IPS-18c (cell line): ENCODE data around the gene IRF4.

ENCODE experiments used
- H3K4me3 ChIP-seq: 2 replicates; pipeline ENCODE4 v1.7.0; 2013; ENCODE audit warnings: low read depth, mild to moderate bottlenecking, low read length, moderate library complexity; ENCODE audit not compliant: insufficient read depth
- H3K9me3 ChIP-seq: one replicate; pipeline ENCODE4 v1.6.1; 2013; ENCODE audit warnings: mild to moderate bottlenecking, low read length, moderate library complexity; ENCODE audit not compliant: control insufficient read depth, insufficient read depth

The IRF4 gene

DNA sequence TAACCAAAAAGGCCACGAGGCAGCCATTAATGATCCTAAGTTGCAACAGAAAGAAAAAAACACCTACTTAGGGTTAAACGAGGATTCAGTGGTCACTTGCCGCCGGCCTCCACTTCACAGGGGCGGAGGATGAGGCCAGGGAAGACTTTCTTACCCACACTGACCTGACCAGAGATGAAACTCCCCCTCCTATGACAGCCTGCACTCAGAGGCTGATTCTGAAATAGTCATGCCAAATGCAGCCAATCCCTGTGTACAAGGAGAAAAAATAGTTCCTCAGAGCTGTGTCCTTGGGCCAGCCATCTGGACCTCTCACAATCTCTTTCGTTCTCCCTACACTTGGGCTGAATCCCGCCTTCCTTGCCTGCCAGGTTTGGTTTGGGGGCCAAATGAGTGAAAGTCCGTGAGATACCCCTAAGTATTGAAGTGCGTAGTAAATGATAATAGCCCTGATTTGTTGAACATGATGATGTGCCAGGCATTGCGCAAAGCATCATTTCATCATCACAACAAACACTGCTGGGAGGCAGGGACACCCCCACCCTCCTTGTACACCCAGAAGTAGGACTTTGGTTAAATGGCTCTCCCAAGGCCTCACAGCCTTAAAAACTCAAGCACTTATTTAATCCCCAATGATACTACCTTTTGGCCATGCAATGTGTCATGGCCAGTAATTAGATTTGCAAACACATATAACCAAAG, 3.2 kb upstream of the IRF4 start:
- Histone ChIP-seq H3K4me3 (no peak overlapping the region), H3K9me3 (peaks cover 2% of the 10 kb centered on the region)

DNA sequence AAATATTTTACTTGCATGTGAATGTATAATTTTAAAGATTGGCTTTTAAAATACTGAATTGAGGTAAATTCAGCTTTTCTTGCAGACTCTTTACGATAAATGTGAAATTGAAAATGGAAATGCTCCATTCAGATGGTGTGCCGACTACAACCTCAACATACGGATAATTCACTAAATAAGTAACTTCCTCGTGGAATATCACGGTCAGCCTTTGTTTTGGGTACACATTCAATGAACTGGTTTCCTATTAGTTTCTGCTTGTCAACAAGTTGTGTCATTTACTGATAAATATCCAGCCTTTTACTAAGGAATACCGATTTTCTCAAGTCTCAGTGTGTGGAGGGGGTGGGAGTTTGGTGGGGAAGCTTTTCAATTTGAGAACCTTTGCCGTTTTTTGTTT, 2.4 kb upstream of the IRF4 start:
- Histone ChIP-seq H3K4me3 (no peak overlapping the region), H3K9me3 (peaks cover 2% of the 10 kb centered on the region)

- no peak overlapping the region; the same call in 1 of the 2 replicates for H3K4me3 ChIP-seq
- H3K9me3 ChIP-seq = peaks cover 2% of the 10 kb centered on the region
Measured at GRCh38 chr6:389622-390021, 1.9 kb upstream of the IRF4 start.

GRCh38 chr6:390914-391558, 516 bp upstream of the IRF4 start:
- H3K9me3 ChIP-seq = no peaks in the 10 kb centered on the region
- peak overlapping the region; percentile 52 for H3K4me3 ChIP-seq

DNA sequence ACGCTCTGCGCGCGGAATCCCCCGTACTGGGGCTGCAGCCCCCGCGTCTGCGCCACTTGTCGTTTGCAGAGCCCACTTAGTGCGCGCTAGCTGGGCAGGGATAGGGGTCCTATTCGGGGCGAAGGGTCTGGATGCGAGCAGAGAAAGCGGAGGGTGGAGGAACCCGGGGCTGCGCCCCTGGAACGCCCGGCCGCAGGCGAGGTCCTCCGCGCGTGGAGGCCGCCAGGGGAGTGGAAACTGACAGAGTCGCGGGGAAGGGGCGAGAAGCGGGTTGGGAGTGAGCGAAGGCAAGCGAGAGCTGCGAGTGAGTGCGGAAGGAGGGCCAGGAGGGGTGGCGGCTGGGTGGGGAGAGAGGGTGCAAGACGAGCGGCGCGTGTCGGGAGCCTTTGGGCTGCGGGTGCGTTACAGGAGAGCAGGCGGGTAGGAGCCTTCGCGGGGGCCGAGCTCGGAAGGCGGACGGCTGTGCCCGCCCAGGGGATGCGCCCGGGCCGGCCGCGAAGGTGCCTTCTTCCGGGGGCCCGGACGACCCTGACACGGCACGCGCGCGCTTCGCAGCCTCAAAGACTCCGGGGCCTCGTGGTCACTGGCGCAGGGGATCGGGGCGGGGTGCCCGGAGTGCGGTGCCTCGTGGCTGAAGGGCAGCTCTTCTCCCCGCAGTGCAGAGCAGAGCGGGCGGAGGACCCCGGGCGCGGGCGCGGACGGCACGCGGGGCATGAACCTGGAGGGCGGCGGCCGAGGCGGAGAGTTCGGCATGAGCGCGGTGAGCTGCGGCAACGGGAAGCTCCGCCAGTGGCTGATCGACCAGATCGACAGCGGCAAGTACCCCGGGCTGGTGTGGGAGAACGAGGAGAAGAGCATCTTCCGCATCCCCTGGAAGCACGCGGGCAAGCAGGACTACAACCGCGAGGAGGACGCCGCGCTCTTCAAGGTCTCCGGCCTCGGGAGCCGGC, 1.2 kb downstream of the IRF4 start:
- H3K9me3 ChIP-seq = no peaks in the 10 kb centered on the region
- peak overlapping the region; percentile 58 for H3K4me3 ChIP-seq

DNA sequence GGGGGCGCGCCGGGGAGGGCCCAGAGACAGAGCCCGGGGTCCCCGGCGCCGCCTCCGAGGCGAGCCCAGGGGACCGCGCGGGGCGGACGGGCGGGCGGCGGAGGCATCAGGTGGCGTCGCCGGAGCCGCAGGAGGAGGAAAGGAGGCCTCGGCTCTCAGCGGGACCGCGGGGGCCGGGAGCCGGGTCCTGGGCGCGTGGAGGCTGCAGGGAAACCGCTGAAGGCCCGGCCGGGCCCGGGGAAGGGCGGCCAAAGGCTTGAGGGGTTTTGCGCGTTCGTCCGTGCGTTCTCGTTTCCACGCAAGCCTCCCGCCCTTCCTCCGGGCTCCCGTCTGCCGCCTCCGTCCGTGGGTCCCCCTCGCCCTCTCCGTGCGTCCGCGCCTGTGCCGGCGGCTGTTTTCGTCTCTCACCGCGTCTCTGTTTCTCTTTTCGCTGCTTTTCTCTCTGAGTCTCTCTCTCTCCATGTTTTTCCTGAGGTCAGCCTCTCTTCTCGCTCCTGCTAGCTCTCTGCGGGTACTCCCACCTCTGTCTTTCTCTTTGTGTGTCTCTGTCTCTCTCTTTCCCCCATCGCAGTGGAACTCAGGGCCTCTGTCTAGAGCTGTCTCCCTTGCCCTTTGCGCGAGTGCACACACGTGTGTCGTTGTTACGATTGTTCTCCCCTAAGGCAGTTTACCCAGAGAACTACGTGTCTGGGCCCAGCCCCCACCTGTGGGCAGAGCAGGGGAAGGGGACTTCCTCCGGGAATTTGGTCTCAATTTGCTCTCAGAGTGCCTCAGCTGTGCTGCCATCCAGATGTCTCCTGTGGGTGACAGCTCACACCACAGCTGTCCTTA, 2.1 kb downstream of the IRF4 start:
- H3K4me3 ChIP-seq = peak overlapping the region; percentile 58
- no peaks in the 10 kb centered on the region for H3K9me3 ChIP-seq

DNA sequence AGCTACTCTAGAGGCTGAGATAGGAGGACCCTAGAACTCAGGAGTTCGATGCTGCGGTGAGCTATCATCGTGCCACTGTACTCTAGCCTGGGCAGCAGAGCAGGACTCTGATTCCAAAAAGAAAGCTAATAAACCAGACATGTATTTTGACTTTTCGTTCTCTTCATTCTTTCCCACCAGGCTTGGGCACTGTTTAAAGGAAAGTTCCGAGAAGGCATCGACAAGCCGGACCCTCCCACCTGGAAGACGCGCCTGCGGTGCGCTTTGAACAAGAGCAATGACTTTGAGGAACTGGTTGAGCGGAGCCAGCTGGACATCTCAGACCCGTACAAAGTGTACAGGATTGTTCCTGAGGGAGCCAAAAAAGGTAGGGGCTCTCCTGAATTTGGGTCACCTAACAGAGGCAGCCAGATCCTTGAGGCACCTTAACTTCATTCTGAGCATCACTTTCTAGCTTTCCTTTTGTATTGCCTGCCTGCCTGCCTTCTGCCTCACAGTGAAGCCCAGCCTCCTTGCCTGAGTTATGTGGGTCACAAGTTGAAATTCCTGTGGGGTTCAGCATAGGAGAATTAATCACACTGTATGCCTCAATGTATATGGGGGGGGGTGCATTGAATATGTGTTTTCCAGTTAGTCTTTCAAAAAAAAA, 3.2 kb downstream of the IRF4 start:
- H3K9me3 ChIP-seq = no peaks in the 10 kb centered on the region
- no peak overlapping the region for H3K4me3 ChIP-seq

GRCh38 chr6:395432-396125, 4.0 kb downstream of the IRF4 start:
- H3K9me3 ChIP-seq = no peaks in the 10 kb centered on the region

DNA sequence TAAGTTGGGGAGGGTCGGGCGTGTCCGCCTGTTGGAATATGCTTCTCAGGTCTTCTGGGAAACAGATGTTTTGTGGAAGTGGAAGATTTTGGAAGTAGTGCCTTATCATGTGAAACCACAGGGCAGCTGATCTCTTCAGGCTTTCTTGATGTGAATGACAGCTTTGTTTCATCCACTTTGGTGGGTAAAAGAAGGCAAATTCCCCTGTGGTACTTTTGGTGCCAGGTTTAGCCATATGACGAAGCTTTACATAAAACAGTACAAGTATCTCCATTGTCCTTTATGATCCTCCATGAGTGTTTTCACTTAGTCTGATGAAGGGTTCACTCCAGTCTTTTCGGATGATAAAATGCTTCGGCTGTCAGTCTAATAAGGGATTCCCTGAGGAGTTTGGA, 4.6 kb downstream of the IRF4 start:
- Histone ChIP-seq H3K4me3 (no peak overlapping the region), H3K9me3 (no peaks in the 10 kb centered on the region)

More at GRCh38 chr6:395432-396125, 4.0 kb downstream of the IRF4 start:
- H3K4me3 ChIP-seq = no peak overlapping the region

- H3K9me3 ChIP-seq = no peaks in the 10 kb centered on the region
- H3K4me3 ChIP-seq = no peak overlapping the region
Measured at GRCh38 chr6:397056-397455, 5.5 kb downstream of the IRF4 start.

DNA sequence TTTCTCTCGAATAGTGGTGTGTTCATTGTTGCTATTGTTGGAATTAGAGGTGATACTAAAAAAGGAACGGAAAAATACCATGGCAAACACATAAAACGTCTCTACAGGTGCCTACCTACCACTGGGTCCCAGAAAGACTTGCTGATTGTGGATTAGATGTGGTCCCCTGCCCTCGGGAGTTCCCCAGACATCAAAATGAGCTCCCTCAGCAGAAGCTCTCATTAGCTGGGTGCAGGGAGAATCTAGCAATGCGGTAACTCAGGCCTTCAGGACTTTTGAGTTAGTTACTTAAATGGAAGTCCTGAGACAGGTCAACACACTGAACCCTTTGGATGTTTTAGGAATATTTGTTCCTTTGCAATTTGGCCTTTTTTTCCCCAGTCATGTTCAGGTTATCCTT, 6.1 kb downstream of the IRF4 start:
- H3K4me3 ChIP-seq = no peak overlapping the region
- no peaks in the 10 kb centered on the region for H3K9me3 ChIP-seq

DNA sequence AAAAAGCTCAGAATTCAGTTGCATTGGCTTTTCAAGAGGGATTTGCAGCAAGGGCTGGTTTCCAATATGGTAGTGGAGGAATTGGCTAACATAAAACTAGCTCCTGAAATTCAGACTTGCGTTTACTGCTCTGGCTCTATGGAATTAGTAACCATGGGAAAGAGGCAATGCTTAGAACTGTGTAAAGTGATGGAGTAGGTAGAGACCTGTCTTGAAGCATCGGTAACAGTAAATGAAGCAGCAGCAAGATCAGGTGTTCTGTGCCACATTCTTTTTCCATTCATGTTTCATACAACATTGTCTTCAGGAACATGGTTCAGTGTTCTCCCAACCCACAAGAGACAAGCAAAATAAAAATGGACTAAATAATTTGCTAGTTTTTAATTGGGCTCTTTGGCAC, 6.5 kb downstream of the IRF4 start:
- H3K4me3 ChIP-seq = no peak overlapping the region
- H3K9me3 ChIP-seq = no peaks in the 10 kb centered on the region

- Histone ChIP-seq H3K9me3 (no peaks in the 10 kb centered on the region), H3K4me3 (no peak overlapping the region)
Measured at GRCh38 chr6:398558-399078, 7.1 kb downstream of the IRF4 start.

DNA sequence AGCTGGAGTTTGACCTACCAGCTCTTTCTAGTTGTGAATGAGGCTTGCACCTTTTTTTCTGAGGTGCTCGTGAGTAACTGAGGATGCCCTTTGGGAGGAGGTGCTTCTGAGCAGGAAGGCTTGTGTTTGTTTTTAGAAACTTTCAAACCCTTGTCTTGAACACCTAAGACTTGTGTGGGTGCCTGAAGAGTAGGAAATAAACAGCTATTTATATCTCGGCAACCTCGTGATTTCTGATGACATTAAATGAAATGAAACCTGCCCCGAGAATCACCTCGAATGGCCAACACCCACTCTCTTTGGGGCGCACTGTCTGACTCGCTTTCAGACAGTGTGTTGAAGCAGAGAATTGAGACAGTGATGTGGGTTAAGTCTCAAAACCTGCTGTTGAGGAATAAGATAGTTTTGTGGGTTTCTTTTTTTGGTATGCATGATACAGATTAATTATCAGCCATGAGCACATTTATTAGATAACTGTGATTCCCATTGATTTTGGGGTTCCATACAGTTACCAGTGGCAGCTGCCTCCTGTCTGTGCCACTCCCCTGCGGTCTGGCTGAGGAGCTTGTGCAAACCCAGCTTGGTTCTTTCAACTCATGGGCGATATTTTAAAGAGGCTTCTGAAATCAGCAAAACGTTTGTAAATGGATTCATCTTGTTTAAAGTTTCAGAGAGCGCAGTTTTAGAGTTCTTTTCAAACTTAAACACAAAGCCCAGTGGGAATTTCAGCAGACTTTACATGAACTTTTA, 8.4 kb downstream of the IRF4 start:
- H3K9me3 ChIP-seq = no peaks in the 10 kb centered on the region
- H3K4me3 ChIP-seq = no peak overlapping the region

GRCh38 chr6:400815-401214, 9.3 kb downstream of the IRF4 start:
- no peak overlapping the region for H3K4me3 ChIP-seq
- H3K9me3 ChIP-seq = no peaks in the 10 kb centered on the region
